NK-92 (cell line): ENCODE measurements around the gene LDLRAD4.

Experiments
- DNase-seq: peaks from one replicate; lab custom pipeline; 2025; ENCODE audit not compliant: unreplicated experiment; lab: John Stamatoyannopoulos, UW

The LDLRAD4 gene

DNA sequence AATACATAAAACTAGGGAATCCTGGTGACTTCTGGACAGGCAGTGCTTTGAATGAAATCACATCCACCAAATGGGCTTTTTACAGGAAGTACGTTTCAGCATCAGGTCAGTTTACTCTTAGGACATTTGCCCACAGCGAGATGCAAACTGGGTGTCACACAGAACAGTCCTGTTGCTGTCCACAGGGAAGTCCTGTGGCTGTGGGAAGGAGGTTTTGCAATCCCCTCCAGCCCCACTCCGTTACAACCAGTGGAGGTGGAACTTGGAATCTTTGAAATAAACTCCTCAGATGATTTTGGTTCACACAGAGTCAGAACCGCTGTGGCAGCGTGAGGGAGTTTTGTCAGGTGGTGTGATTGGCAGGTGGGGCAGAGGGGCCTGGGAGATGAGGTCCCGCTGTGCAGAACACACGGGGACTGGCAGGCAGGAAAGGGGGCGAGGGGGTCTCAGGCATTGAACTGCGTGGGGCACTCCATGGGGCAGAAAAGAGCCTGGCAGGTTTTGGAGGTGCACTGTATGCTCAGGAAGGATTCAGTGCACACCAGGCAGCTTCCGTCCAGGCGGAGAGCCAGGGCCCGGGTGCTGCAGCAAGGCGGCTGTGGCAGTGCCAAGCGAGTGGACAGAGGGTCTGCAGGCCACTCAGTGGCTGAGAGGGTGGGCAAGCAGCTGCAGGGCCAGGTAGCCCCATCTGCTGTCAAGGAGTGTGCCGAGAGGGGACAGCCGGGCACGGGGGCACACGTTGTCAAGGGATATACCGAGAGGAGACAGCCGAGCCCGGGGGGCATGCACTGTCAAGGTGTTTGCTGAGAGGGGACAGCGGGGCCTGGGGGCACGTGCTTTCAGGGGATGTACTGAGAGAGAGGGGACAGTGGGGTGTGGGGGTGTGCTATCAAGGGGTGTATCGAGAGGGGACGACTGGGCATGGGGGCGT is 148.7 kb downstream of the LDLRAD4 start:
- DNase-seq, result no peak

DNA sequence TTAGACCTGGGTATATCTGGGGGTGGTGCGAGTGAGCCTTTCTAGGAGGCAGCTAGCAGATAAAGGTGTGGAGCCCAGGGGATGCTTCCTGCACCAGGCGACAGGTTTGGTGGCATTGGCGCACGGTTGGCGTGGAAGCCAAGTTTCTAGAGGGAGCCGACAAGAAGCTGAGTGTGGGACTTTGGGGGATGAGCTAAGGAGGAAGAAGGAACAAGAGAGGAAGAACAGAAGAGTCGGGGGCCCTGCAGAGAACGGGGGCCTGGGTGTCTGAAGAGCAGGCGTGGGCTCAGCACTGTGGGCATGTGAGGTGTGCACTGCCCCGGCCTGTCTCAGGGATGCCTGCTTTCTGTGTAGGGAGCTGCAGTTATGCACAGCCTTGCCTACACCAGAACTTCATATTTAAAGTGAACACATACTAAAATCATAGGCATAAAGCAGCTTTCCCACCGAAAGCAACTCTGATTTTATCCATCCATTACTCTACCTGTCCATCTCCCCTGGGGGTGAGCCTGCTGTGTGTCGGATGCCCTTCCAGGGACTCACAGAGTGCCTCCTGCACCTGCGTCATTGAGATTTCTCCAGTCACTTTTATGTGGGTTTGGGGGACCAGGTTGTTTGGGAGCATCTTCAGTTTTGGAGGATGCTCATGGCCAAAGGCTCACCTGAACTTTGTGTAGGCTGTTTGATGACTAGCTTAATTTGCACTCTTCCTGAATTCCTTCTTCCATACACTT is 149.7 kb downstream of the LDLRAD4 start:
- DNase-seq, result no peak

DNA sequence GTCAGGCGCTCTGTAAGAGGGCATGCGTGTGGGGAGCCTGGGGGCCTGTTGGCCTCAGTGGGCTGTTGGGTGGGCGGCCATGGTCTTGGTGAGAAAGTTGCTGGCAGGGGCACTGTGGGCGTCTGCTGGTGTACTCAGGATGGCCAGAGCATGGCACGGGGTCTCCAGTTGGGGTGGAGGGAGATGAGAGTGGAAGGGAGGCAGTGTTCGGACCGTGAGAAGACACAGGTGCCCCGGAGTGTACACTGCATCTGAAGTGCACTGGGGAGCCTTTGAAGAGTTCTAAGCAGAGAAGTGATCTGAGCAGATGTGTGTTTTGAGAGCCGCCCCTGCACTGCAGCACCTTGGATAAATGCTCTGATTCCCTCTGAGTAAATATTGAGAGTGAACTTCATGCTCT is 150.8 kb downstream of the LDLRAD4 start:
- DNase-seq, result no peak

DNA sequence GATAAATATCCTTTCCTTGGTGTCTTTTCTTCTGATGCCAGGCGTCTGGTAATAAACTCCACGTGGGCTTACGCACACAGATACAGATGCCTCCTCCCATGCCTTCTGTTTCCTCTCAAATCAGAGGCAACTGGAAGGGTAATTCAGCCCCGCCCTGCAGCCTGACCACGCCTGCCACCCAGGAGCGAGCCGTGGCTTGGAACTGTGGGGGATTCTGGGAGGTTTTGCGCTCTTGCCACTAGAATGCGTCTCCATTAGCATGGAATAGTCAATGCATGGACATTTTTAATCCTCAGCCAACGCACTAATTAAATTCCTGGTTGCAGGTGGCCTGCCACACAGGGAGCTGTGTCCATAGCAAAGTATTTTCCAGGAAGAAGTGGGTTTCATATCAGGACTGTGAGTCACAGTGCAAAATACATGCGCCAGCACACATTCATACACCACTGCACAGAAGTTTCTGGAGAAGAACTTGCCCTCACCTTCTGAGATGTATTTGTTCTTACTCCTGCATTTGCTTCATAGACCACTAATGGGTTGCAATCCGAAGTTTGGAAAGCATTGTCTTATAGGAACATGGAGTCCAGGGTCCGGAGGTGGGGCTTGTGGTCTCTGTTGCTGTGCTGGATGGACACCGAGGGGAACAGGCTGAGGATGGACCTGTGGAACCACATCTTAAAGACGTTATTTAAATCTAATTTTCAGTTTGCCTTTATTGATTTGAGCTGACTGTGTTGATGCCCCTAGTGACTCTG is 151.4 kb downstream of the LDLRAD4 start:
- no peak for DNase-seq

DNA sequence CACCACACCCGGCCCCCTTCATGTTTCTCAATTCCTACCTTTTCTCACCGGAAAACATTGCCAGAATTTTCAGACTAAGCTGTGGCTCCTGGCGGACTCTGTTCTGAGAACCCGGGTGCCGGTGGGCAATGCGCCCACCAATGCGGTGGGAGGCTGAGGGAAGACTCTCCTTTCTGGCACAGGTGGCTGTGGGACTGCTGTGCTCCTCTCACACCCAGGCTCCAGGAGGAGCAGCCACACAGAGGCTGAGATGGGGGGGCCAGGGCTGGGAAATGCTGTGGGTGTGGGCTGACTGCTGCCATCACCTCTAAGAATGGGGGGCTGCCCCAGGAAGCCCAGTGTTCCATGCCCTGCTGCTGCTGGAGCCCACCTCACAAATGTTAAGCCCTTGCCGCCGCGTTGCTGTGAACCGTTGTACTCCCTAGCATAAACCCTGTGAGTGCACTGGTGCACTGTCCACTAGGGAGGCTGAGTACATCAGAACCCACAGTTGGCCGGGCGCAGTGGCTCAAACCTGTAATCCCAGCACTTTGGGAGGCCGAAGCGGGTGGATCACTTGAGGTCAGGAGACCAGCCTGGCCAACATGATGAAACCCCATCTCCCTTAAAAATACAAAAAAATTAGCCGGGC is 152.6 kb downstream of the LDLRAD4 start:
- DNase-seq, result no peak

DNA sequence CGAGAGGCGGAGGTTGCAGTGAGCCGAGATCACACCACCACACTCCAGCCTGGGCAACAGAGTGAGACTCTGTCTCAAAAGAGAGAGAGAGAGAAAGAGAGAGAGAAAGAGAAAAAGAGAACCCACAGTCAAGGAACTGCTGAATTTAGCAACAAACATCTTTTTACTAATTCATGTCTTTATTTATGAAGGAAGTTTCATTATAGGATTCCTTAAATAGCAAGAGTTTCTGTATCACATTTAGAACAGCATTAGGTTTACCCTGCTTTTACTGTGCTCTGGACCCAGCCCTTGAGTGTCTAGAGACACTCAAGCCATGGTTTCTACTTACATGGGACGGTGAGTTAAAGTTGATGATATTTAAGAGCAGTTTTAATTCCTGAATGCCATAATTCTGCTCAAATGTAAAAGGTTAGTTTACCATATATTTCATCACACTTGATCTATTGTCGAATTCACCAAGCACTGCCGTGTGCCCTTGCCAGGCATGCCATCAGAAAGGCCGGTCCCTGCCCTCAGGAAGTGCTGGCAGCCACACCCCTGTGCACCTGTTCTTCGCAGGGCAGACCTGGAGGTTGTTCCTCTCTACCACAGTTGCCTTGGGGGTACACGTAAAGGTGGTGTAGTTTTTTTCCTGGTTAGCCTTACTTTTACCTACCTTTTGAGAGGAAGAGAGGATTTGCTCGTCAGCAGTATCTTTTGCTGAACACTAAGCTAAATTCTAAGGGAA is 153.3 kb downstream of the LDLRAD4 start:
- DNase-seq, result no peak

DNA sequence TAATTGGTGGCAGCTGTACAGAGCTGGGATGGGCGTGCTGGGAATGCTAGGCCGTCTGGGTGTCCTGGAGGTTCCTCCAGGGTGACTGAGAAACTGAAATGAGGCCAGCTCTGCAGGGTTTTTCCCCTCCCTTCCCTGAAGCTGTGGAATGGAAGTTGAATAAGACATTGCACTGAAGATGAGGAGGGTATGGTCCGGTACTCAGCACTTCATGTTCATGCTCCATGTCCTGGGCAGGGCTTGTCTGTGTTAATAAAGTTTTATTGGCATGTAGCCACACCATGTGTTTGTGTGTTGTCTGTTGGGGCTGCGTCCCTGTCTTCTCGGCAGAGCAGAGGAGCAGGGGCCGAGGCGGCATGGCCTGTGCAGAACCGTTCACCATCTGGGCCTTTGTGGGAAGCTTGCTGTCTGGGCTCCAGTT is 154.0 kb downstream of the LDLRAD4 start:
- DNase-seq, result no peak

DNA sequence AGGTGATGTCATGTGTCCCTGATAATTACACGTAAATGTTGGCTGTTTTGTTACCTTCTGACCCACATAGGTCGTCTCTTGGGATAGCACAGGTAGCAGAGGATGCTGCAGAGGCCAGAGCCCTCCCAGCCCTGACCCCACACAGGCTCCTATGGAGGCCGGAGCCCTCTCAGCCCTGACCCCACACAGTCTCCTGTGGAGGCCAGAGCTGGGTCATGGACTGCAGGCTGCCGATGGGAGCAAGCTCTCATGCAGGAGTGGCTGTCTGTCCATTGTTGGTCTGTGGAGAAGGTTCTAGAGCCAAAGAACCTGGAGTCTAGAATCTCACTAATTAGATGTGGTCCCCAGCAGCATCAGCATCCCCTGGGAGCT is 155.5 kb downstream of the LDLRAD4 start:
- no peak for DNase-seq

DNA sequence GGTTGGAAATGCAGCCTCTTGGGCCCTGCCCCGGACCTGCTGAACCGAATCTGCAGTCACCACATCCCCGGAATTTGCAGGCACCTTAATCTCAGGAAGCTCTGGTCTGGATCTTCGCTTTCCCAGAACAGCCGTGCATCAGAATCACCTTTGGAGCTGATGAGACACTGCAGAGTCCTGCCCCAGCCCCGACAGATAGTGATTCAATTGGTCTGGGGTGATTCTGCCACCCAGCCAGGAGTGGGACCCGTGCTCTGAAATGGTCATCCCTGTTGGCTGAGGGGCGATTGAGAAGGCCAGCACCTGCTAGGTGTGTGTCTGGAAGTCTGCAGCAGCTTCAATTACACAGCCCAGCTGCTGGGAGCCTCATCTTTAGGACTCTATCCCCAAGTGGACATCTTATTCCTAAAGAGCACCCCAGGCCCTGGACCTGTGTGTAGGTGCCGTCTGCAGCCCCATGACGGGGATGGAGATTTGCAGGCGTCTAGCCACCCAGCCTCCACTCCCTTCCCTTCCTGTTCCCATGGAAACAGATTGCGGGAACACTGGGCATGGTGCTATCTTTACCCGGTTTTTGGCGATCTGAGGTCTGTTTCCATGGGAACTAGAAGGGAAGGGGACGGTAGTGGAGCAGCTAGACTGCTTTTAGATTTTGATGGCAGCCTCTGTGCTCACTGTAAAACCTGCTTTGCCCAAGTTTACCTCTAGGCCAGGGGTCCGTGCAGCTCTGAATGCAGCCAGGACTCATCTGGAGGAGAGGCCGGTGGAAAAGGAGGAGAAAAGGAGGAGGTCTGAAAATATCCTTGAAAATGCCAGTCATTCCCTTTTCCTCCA is 156.1 kb downstream of the LDLRAD4 start:
- DNase-seq, result no peak

DNA sequence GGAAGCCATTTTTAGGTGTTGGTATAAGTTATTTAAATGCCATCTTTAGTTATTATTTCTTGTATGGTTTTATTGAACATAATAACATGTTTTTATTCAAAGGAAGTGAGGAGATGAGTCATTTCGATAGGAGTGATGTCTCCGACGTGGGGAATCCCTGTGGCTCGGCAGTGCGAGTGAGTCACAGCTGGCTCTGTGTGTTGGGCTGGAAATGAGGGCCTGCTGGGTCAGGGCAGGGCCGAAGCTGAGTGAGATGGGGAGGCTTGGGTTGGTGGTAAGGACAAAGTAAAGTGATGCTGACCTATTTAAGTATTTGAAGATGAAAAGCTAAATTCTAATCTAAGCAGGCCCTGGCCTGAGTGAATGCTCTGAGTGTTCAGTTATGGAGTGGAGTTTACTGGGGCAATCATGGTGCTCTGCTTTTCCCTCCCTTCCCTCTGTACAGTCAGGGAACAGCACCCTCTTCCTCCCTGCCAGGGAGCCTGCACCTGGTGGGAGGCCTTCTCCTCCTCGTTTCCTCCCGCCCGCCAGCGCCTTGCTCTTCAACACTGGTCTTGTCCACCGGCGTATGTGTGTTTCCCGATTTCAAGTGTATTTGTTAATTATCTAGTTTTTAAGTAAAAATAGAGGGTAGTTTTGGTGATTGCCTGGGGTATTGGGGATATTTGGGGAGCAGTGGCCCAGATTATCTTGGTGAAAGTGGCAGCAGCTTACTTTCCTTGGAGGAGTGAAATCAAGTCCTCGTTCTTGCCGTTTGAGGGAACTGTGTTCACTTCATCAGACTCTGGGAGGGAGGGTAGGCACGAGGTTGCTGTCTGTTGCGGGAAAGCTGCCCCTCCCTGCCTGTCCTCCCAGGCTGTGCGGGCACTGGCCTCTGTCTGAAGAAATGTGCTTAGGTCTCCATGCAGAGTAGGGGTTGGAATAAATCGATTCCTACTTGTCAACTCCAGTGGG is 157.0 kb downstream of the LDLRAD4 start:
- no peak for DNase-seq

DNA sequence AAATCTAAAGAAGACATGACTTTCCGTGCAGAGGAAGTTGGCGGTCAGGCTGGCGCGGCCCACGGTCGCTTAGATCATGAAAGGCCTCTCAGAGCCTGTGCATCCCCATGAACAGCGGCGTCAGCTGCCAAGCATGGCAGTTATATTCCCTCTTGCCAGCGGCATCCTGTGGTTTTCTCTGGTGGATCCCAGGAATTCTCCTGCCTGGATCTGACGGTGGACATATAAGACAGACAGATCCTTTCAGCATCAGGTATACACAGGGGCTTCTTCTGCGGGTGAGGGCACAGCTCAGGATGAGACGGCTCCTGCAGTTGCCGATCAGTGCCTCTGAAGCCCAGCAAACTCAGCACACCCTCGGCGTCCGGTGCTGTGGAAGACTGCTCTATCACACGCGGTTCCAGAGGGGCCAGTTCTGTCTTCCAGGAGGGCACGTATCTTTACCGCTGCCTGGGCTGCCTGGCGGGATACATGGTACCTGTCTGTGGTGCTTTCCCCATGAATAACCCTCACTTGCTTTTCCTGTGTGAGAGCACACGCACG is 157.8 kb downstream of the LDLRAD4 start:
- DNase-seq, result no peak

DNA sequence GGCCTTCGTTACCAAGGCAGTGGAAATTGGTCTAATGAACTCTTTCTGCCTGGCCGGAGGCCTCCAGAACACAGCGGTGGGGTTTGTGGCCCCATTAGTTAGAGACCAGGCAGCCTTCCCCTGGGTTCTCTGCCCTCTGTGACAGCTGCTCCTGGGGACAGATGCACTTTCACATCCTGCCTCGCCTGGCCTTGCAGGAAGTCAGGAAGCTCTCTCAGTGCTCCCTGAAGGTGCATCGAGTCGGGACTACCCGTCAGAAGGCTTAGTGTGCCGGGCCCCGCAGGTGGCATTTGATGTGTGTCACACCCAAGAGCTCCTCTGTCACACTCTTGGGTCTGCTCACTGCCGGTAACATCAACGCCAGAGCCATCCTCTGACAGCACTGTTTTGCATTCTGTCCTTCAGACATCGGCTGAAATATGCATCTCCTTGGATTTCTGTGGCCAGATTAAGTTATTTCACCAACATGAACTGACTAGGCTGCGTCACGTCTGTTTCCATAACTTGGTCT is 158.3 kb downstream of the LDLRAD4 start:
- DNase-seq, result no peak

DNA sequence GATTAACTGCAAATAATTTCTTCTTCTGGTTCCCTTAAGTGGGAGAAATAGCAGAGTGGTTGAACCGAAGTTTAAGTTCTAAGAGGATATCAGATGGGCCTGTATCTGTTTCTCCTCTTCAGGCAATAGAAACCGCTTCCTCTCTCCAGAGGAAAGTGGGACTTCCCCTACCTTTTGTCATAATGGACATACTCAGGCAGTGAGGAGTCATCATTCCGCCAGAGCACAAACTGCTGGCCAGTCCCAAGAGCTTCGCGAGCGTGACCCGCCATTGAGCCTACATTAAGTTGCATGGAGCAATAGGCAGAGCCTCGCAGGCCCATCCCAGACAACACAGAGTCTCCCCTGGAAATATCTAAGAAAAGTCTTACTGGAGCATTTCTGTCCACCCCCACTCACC is 158.9 kb downstream of the LDLRAD4 start:
- DNase-seq, result no peak

DNA sequence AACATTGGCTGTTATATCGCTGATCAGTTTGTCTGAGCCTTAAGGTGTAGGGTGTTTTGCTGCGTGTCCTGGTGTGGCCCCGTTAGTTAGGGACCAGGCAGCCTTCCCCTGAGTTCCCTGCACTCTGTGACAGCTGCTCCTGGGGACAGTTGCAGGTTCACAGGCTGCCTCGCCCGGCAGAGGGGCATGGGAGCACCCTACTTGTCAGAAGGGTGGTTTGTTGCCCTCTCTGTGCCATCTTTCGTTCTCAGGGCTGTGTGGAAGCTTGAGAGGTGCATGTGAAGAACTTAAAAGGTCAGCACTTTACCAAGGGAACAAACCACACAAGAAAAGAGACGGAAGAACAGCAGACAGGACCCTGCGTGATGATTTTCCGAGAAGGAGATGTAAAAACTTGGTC is 159.6 kb downstream of the LDLRAD4 start:
- no peak for DNase-seq

DNA sequence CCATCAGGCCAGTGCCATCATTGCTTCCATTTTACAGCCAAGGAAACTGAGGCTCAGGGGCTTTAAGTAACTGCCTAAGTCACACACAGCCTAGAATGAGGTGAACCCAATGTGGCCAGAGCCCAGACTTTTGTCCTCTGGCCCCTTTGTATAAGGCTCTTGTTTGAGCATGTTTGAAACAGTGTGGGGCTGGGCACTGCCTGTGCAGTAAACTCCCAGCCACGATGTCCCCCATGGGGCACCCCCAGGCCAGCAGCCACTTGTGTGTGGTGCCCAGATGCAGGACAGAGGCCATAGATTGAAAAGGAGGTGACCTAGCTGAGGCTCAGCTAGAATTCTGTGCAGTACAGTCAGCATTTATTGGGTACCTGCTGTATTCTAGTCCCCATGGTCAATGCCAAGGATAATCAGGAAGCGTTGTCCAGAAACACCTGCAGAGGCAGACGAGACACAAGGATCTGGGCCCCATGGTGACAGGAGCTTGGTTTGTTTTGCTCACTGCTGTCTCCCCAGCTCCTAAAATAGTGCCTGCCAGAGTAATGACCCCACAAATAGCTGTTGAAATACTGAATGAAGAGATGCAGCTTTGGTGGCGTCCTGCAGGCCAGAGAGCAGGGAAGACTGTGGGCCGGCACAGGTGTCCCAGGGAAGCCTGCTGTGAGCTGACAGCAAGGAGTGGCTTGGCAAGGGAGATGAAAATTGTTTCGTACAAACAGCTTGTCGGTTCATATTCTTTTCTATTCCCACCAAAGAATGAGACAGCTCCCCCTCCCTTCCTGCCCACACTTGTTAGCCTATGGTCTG is 160.7 kb downstream of the LDLRAD4 start:
- DNase-seq, result no peak

DNA sequence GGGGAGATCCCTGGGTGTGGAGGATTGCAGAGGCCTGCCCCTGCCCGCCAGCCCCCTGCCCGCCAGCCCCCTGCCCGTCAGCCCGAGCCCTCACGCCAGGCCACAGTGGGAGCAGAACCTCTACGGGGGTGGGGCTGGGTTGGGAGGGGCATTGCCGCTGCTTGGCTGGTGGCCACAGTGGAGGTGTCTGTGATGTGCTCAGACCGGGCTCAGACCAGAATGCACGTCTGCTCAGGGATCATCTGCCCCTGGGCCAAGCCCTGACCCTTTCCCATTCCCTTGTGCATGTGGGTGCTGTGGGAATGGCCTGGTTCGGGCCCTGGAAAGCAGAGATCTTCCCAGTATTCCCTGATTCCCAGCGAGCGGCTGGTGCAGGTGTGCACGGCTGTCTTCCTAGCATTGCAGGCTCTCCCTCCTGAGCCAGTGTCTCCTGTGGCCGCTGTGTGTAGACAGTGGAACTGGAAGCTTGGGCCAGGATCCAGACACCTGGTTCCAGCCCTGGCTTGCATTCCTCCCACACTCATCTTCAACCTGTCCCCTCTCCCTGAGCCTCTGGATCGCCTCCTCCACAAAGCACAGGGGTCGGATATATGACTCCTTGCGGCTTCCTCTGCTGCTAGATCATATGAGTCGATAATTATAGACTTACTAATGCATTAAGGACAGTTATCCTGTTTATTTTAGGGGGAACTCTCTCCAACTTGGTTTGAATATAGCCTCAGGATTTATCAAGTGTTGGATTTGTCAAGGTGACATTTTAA is 161.6 kb downstream of the LDLRAD4 start:
- DNase-seq, result no peak
